ENCODE data around the gene PRMT5. TPM values are rescaled to one million over a fixed set of nuclear protein-coding genes. Genes with fewer than 3 reads are reported as not detected.
"Not testable (repeated sequence)": the region's sequence is repeated elsewhere in the genome, so short reads cannot be mapped to it uniquely, and the experiment has no call there.

Gene PRMT5
- total RNA-seq, 1 donor from 2014 or later: 59.0 TPM

DNA sequence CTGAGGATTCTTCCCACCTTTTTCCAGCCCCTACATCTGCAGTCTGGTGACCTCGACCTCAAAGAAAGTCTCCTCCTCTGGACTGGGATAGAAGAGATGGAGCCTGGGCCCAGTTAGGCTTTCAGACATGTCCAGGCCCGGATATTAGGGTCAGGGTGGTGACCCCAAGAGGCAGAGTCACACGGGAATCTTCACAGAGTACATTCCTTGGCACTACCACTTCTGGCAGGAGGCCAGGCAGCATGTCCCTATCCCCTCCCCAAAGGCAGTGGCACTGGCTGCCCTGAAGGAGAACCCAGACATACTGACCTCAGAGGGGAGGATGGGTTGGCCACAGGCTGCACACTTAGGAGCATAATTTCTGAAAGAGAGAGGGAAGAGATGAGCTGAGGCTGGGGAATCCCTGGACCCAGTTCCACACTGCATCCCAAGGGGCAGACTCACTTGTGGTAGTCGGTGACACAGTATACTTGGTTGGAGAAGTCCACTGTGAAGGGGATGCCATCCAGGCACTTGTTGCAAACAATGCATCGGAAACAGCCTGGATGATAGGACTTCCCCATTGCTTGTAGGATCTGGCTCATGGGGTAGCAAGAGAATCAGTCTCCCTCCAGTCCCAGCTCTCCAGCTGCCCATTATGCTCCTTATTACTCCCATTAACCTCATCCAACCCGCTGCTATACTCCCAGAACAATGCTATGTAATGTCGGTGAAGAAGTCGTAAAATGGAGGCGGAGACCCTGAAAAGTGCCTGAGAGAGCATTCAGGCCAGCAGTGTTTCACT, 45.5 kb upstream of the PRMT5 start:
- H3K4me1 ChIP-seq: peaks cover 49% of the 10 kb centered on the region
- no peak overlapping the region for H3K4me3 ChIP-seq
- peaks cover 14% of the 10 kb centered on the region for H3K36me3 ChIP-seq
- TF ChIP-seq, protein P1, sequence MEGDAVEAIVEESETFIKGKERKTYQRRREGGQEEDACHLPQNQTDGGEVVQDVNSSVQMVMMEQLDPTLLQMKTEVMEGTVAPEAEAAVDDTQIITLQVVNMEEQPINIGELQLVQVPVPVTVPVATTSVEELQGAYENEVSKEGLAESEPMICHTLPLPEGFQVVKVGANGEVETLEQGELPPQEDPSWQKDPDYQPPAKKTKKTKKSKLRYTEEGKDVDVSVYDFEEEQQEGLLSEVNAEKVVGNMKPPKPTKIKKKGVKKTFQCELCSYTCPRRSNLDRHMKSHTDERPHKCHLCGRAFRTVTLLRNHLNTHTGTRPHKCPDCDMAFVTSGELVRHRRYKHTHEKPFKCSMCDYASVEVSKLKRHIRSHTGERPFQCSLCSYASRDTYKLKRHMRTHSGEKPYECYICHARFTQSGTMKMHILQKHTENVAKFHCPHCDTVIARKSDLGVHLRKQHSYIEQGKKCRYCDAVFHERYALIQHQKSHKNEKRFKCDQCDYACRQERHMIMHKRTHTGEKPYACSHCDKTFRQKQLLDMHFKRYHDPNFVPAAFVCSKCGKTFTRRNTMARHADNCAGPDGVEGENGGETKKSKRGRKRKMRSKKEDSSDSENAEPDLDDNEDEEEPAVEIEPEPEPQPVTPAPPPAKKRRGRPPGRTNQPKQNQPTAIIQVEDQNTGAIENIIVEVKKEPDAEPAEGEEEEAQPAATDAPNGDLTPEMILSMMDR (IDR thresholded peaks at IDR 0.05; ENCODE audit: borderline replicate concordance): no peak
- H3K27ac ChIP-seq (replicated peaks): peak overlapping the region; percentile 57
- no peaks in the 10 kb centered on the region for H3K9me3 ChIP-seq (replicated peaks)
- no peaks in the 10 kb centered on the region for H3K27me3 ChIP-seq (ENCODE audit: low read depth)
- intact Hi-C loops (cut with micrococcal nuclease): no loop called here
- no peak for DNase-seq

DNA sequence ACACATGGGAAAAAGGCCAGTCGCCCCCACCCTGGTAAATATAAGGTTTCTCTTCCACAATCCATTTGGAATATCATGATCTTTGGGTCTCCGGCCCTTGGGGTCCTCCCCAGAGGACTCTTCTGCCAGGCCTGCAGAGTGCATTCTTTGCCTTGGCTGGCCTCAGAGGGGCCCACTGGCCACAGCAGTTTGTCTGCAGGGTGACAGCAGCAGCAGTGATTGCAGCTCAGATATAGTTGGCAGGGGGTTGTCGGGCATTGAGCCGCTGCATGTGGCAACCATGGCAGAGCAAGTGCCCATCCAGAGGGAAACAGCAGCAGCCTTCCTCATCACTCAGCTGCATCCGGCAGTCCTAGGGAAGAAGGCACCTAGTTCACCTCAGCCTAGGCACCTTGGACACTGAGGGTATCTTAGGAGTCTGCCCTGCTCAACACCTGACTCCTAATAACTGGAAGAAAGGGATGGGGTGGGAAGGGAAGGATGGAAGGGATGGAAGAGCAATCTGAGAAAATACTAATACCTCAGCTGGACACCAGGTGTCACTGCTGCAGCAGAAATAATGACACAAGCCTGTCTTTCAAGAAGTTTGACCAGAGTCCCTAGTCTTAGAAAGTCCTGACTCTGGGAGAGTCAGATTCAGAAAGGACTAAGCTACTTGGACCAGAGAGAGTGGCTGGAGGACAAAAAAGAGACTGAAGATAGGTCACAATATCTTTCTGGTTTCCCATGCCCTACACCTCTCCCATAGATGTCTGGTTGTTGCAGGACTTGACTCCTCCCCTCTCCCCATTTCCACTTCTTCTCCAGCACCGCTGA, 44.2 kb upstream of the PRMT5 start:
- Histone ChIP-seq H3K9me3 (replicated peaks) (no peaks in the 10 kb centered on the region), H3K36me3 (peaks cover 20% of the 10 kb centered on the region), H3K4me3 (no peak overlapping the region), H3K27ac (replicated peaks) (peak overlapping the region; percentile 57), H3K27me3 (ENCODE audit: low read depth) (no peaks in the 10 kb centered on the region), H3K4me1 (peaks cover 36% of the 10 kb centered on the region)
- intact Hi-C loops (cut with micrococcal nuclease): no loop called here
- TF ChIP-seq, protein P1 (IDR thresholded peaks at IDR 0.05; ENCODE audit: borderline replicate concordance): peak; percentile 78
- DNase-seq: no peak

- DNase-seq: no peak
- TF ChIP-seq, protein P1 (IDR thresholded peaks at IDR 0.05; ENCODE audit: borderline replicate concordance): no peak
- intact Hi-C loops (cut with micrococcal nuclease): no loop called here
- Histone ChIP-seq H3K4me1 (peaks cover 26% of the 10 kb centered on the region), H3K27me3 (ENCODE audit: low read depth) (no peaks in the 10 kb centered on the region), H3K4me3 (no peak overlapping the region), H3K9me3 (replicated peaks) (no peaks in the 10 kb centered on the region), H3K27ac (replicated peaks) (no peak overlapping the region), H3K36me3 (peaks cover 20% of the 10 kb centered on the region)
Measured at GRCh38 chr14:22972313-22972930, 43.2 kb upstream of the PRMT5 start.

- no peak for DNase-seq
- Histone ChIP-seq H3K9me3 (replicated peaks) (no peaks in the 10 kb centered on the region), H3K4me3 (no peak overlapping the region), H3K36me3 (peaks cover 20% of the 10 kb centered on the region), H3K27ac (replicated peaks) (no peak overlapping the region), H3K27me3 (ENCODE audit: low read depth) (no peaks in the 10 kb centered on the region), H3K4me1 (peaks cover 14% of the 10 kb centered on the region)
- TF ChIP-seq, protein P1 (IDR thresholded peaks at IDR 0.05; ENCODE audit: borderline replicate concordance): no peak
- intact Hi-C loops (cut with micrococcal nuclease): no loop called here
Measured at GRCh38 chr14:22971152-22971551, 42.0 kb upstream of the PRMT5 start.

DNA sequence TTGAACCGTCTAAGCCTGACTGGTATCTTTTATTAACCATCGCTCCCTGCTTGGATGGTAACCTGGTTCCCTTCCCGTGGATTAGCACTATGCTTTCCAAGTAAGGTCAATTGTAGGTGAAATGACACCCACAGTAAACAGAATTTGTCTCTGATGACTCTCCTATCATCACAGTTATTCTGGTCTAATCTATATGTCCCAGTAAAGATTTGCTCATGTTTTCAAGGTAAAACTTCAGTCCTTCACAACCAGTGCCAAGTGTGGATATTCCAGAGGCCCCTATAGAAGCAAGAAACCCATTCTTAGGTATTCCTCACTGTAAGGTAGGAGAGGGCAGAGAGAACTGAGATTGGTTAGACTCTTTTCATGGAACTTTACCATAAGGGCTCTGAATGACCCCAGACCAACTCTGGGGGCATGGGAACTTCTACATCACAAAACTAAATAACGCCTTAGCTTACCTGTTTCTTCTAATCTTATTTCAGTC, 37.6 kb upstream of the PRMT5 start:
- TF ChIP-seq, protein P1 (IDR thresholded peaks at IDR 0.05; ENCODE audit: borderline replicate concordance): no peak
- Histone ChIP-seq H3K4me1 (no peaks in the 10 kb centered on the region), H3K4me3 (no peak overlapping the region), H3K27ac (replicated peaks) (no peak overlapping the region), H3K9me3 (replicated peaks) (no peaks in the 10 kb centered on the region), H3K36me3 (peaks cover 6% of the 10 kb centered on the region), H3K27me3 (ENCODE audit: low read depth) (no peaks in the 10 kb centered on the region)
- intact Hi-C loops (cut with micrococcal nuclease): no loop called here
- no peak for DNase-seq

- intact Hi-C loops (cut with micrococcal nuclease): not testable (repeated sequence)
Measured at GRCh38 chr14:22965916-22966782, 37.0 kb upstream of the PRMT5 start.

More at GRCh38 chr14:22965916-22966782, 37.0 kb upstream of the PRMT5 start:
- not testable (repeated sequence) for H3K4me1 ChIP-seq; H3K36me3 ChIP-seq; H3K27ac ChIP-seq (replicated peaks); DNase-seq; H3K27me3 ChIP-seq (ENCODE audit: low read depth); H3K4me3 ChIP-seq; H3K9me3 ChIP-seq (replicated peaks)

Data from left ventricle myocardium inferior (tissue), 1 donor.